Esophagus squamous epithelium (tissue), 4 donors: ENCODE results near the gene CDIP1.

Source experiments
- CTCF ChIP-seq, 6 experiments: fragments of 450-650 bp in 4 of 6; fragments of 200-600 bp in 2 of 6; sonication (generic) in 2 of 6; IDR thresholded peaks; one replicate each; pipeline ENCODE4 v1.5.1; 2016 to 2019; ENCODE audit warnings: antibody characterized with exemption in 6 of 6, mild to moderate bottlenecking in 4 of 6, moderate library complexity in 4 of 6
- POLR2A ChIP-seq, 4 donors: fragments of 450-650 bp; IDR thresholded peaks; one replicate each; pipeline ENCODE4 v1.6.1; 2017; ENCODE audit warnings: antibody characterized with exemption in 4 of 4, mild to moderate bottlenecking in 4 of 4, moderate library complexity in 3 of 4

- TF ChIP-seq CTCF (IDR thresholded peaks at IDR 0.05) (no peak), POLR2A (IDR thresholded peaks at IDR 0.05) (no peak)
These were observed 66.7 kb downstream of the CDIP1 start for GRCh38 chr16:4471869-4472268.
